Neuron (in vitro differentiated cells): ENCODE results near the gene UBAP2L.
"Not testable (repeated sequence)": the region's sequence is repeated elsewhere in the genome, so short reads cannot be mapped to it uniquely, and the experiment has no call there.

ENCODE experiments used
- H2AFZ ChIP-seq: one replicate; pipeline ENCODE4 v1.6.1; 2013; ENCODE audit warnings: low read depth, mild to moderate bottlenecking, inconsistent platforms, low read length, moderate library complexity
- H3K27me3 ChIP-seq: one replicate; pipeline ENCODE4 v1.6.1; 2013; ENCODE audit warnings: low read length; ENCODE audit not compliant: insufficient read depth
- H3K36me3 ChIP-seq: one replicate; pipeline ENCODE4 v1.6.1; 2013; ENCODE audit warnings: low read length; ENCODE audit not compliant: insufficient read depth
- H3K4me1 ChIP-seq: one replicate; pipeline ENCODE4 v1.6.1; 2013; ENCODE audit warnings: low read length; ENCODE audit not compliant: insufficient read depth
- H3K4me3 ChIP-seq: 2 replicates; pipeline ENCODE4 v1.5.1; 2013; ENCODE audit warnings: mild to moderate bottlenecking, low read length, moderate library complexity
- H3K9me3 ChIP-seq: one replicate; pipeline ENCODE4 v1.6.1; 2013; ENCODE audit warnings: low read length

Gene UBAP2L

DNA sequence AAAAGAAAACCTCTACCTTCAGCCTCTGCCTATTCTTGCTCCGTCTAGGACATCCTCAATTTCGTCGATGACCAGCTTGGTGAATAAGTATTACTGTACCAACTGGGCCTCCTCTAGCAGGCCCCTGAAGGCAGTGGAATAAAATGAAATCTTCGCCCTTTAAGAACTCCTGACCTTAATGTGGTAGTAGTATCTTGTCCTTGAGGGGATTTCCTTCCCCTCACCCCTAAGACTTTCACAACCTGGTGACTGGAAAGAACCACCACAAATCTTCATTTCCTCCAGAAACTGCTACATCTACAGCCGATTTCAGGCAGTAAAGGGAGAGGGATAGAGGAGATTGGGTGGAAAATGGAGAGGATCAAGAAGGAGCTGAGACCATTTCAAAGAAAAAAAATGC is 50.1 kb downstream of the UBAP2L start:
- Histone ChIP-seq H3K36me3 (peaks cover 51% of the 10 kb centered on the region), H3K4me1 (peaks cover 11% of the 10 kb centered on the region), H3K27me3 (no peaks in the 10 kb centered on the region), H3K9me3 (no peaks in the 10 kb centered on the region), H3K4me3 (no peak overlapping the region), H2AFZ (no peak overlapping the region)

DNA sequence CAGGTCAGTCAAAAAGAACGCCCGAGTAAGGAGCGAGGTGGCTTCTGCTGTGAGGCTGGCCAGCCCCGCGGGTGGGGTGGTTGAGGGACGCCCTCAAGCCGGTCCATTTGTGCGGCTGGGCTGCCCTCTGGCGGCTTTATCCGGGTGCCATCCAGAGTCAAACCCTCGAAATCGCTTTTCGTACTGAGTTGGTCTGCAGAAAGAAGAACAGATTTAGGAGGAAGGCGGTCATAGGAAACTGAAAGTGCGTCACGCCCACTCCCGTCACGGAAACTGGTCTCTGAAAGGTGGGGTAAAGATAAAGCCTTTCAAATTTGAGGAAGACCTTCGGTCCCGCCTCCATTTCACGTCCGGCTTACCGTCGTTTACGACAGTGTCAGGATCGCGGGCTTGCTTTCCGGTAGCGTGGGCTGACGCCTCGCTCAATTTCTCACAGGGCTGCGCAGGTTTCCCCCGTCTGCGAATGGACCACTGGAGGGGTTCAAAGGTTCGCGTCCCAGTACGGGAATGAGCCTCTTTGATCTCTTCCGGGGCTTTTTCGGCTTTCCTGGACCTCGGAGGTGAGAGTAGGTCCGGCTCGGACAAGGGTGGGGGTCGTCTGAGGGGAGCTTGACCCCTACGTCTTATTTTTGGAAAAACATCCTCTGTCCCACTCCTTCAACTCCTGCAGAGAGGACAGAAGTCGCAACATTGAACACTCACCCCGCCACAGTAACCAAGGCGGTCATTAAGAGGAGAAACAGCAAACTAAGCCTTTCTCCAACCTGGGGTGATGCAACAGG is 51.7 kb downstream of the UBAP2L start, which contains the start of gene HAX1:
Gene HAX1 (plus strand): TSS at position 413 of the 782 bp plus-strand sequence. CDS start 95 bp downstream, at position 508.
- Histone ChIP-seq H3K9me3 (peaks cover 2% of the 10 kb centered on the region), H3K27me3 (no peaks in the 10 kb centered on the region), H3K4me3 (peak within 1 kb of the TSS; percentile 96), H3K36me3 (peaks cover 38% of the 10 kb centered on the region), H3K4me1 (peaks cover 11% of the 10 kb centered on the region), H2AFZ (peak within 1 kb of the TSS; percentile 68)

DNA sequence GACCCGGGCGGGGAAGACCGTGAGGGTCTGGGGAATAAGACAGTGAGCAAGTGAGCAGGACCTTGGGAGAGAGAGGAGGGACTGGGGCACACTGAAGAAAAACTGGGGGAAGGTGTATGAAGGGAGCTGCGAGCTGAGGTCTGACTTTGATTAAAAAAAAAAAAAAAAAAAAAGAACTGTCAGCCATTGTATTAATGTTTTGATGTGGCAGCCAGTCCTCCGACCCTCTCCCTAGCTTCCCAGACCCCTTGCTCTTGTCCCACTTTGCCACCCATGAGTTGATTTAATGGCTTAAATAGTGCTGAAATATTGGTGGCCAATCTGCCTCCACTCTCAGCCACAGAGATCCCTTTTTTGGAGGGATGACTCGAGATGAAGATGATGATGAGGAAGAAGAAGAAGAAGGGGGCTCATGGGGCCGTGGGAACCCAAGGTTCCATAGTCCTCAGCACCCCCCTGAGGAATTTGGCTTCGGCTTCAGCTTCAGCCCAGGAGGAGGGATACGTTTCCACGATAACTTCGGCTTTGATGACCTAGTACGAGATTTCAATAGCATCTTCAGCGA is 52.3 kb downstream of the UBAP2L start:
- Histone ChIP-seq H3K9me3 (peaks cover 2% of the 10 kb centered on the region), H3K4me3 (peak overlapping the region; percentile 96), H3K27me3 (no peaks in the 10 kb centered on the region), H2AFZ (peak overlapping the region; percentile 68), H3K36me3 (peaks cover 37% of the 10 kb centered on the region), H3K4me1 (peaks cover 11% of the 10 kb centered on the region)

DNA sequence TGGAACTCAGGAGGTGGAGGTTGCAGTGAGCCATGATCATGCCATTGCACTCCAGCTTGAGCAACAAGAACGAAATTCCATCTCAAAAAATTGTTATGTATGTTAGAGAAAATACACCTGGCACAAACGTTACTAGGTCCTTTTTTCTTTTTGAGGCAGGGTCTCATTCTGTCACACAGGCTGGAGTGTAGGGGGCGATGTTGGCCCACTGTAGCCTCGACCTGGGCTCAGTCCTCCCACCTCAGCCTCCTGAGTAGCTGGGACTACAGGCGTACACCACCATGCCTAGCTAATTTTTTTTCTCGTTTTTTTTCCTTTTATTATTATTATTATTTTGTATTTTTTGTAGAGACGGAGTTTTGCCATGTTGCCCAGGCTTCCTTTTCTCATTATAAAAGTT is 56.0 kb downstream of the UBAP2L start:
- Histone ChIP-seq H3K4me1 (peaks cover 10% of the 10 kb centered on the region), H3K27me3 (no peaks in the 10 kb centered on the region), H3K4me3 (no peak overlapping the region), H3K9me3 (peaks cover 2% of the 10 kb centered on the region), H2AFZ (no peak overlapping the region), H3K36me3 (peaks cover 14% of the 10 kb centered on the region)

DNA sequence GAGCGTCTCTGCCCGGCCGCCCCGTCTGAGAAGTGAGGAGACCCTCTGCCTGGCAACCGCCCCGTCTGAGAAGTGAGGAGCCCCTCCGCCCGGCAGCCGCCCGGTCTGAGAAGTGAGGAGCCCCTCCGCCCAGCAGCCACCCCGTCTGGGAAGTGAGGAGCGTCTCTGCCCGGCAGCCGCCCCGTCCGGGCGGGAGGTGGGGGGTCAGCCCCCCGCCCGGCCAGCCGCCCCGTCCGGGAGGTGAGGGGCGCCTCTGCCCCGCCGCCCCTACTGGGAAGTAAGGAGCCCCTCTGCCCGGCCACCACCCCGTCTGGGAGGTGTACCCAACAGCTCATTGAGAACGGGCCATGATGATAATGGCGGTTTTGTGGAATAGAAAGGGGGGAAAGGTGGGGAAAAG is 66.8 kb downstream of the UBAP2L start:
- not testable (repeated sequence) for H3K36me3 ChIP-seq, H3K27me3 ChIP-seq, H3K9me3 ChIP-seq, H3K4me3 ChIP-seq, H2AFZ ChIP-seq
- peaks cover 10% of the 10 kb centered on the region for H3K4me1 ChIP-seq

DNA sequence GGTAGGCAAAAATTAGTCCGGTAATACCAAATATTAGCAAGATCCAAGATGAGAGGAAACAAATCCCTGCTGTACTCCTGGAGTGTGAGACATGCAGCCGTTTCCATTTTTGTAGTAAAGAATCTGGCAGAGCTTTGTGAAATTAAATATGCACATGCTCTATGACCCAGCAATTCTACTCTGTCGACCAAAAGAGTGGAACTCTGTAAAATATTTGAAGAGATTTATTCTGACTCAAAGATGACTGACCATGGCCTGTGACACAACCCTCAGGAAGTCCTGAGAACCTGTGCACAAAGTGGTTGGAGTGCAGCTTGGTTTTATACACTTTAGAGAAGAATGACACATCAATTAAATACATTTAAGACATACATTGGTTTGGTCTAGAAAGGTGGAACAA is 67.9 kb downstream of the UBAP2L start:
- Histone ChIP-seq H3K4me3 (no peak overlapping the region), H3K36me3 (no peaks in the 10 kb centered on the region), H3K27me3 (no peaks in the 10 kb centered on the region), H3K9me3 (peaks cover 2% of the 10 kb centered on the region), H3K4me1 (peaks cover 10% of the 10 kb centered on the region), H2AFZ (no peak overlapping the region)

DNA sequence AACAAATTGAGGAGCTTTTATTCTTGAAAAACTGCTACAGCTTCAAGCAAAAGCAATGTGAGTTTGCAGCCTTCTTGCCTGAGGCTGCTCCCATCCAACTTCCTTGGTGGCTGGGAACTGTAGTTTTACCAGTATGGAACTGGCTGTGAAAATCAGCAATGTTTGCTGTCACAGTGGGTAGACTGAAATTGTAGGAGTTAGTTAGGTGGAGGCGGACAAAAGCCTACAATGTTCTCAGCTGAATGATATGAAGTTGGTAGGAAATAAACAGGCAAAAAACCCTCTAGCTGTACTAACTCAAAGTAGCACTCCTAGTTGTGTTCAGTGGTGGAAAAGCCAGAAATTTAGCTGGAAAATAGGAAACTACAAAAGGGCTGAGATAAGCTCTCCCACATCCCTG is 70.2 kb downstream of the UBAP2L start:
- Histone ChIP-seq H3K9me3 (peaks cover 4% of the 10 kb centered on the region), H3K27me3 (no peaks in the 10 kb centered on the region), H3K36me3 (no peaks in the 10 kb centered on the region), H3K4me1 (peaks cover 10% of the 10 kb centered on the region), H2AFZ (no peak overlapping the region), H3K4me3 (no peak overlapping the region)

DNA sequence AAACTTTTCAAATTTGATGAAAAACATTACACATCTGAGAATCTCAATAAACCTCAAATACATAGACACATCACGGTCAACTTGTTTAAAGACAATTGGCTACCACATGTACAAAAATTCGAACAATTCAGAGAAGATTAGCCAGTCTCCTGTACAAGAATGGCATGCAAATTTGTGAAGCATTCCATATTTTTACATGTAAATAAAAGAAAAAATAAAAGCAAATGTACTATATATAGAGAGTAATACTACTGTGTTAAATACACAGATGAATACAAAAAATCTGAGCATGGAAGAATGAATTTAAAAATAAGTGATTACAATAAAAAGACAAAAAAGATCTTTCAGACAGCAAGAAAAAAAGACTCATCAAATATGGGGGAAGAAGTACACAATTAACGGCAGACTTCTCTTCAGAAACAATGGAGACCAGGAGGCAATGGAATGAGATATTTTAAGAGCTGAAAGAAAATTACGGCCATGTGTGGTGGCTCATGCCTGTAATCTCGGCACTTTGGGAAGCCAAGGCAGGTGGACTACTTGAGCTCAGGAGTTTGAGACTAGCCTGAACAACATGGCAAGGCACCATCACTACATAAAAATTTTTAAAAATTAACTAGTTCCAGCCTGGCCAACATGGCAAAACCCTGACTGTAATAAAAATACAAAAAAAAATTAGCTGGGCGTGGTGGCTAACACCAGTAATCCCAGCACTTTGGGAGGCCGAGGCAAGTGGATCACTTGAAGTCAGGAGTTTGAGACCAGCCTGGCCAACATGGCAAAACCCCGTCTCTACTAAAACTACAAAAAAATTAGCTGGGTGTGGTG is 74.9 kb downstream of the UBAP2L start:
- H3K27me3 ChIP-seq: no peaks in the 10 kb centered on the region
- H3K4me1 ChIP-seq: peaks cover 5% of the 10 kb centered on the region
- no peak overlapping the region for H3K4me3 ChIP-seq
- peaks cover 3% of the 10 kb centered on the region for H3K9me3 ChIP-seq
- no peak overlapping the region for H2AFZ ChIP-seq
- no peaks in the 10 kb centered on the region for H3K36me3 ChIP-seq

DNA sequence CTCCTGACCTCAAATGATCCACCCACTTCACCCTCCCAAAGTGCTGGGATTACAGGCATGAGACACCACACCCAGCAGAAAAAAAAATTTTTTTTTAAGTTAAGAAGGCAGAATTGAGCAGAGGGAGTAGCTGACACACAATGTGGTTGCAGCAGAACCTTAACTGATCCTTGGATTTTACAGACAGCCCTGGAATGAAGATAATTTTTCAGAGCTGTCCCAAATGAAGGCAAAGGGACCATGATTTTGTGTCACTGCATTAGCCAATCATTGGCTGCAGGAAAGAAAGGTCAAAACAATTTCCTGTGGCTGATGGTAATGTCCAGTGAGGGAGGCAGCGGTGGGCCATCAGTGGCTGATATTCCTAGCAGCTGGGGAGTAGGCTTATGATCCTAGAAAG is 80.8 kb downstream of the UBAP2L start:
- Histone ChIP-seq H3K9me3 (no peaks in the 10 kb centered on the region), H2AFZ (no peak overlapping the region), H3K27me3 (no peaks in the 10 kb centered on the region), H3K36me3 (no peaks in the 10 kb centered on the region), H3K4me3 (no peak overlapping the region), H3K4me1 (no peaks in the 10 kb centered on the region)

DNA sequence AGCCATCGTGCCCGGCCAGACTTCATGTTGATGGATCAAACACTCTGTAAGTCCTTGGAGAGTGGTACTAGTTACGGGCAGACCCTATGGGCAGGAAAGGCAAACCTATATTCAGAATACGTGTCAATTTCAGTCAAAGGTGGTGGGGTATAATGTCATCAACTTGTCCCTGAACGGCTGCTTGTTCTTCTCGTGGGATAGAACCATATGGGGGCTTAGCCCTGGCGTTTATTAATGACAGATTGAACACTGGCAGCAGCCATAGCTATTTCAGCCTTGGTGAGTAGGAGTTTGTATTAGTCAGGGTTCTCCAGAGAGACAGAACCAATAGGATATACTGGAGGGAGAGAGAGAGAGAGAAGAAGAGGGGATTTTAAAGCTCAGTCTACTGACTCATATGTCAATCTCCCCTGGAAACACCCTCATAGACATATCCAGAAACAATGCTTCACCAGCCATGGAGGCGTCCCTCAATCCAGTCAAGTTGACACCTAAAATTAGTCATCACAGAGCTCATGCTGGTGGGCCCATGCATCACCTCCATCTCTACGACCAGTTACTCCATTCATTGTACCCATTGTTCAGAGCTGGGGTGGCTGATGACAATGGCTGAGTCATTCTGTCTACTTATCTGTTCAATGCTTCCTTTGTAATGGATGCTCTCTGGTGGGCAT is 84.0 kb downstream of the UBAP2L start:
- H3K9me3 ChIP-seq: no peaks in the 10 kb centered on the region
- no peak overlapping the region for H2AFZ ChIP-seq
- no peaks in the 10 kb centered on the region for H3K36me3 ChIP-seq
- H3K4me1 ChIP-seq: no peaks in the 10 kb centered on the region
- no peak overlapping the region for H3K4me3 ChIP-seq
- no peaks in the 10 kb centered on the region for H3K27me3 ChIP-seq

DNA sequence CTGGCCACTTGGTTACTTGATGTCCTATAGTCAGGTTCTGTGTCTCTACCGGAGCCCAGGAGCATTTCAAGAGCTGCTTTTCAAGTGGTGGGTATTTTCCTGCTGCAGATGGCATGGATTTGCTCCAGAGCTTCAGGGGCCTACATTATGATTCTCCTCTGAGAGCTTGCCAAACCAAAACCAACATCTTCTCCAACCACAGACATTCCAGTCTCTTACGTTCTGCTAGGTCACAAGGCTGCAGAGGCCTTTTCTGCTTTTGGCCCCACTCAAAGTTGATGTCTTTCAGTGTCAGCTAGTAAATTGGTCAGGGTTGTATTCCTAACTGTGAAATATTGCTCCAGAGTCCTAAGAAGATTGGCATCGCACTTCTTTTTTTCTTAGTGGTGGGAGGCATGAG is 85.4 kb downstream of the UBAP2L start:
- Histone ChIP-seq H3K9me3 (no peaks in the 10 kb centered on the region), H3K4me3 (no peak overlapping the region), H3K36me3 (no peaks in the 10 kb centered on the region), H3K27me3 (no peaks in the 10 kb centered on the region), H3K4me1 (no peaks in the 10 kb centered on the region), H2AFZ (no peak overlapping the region)

DNA sequence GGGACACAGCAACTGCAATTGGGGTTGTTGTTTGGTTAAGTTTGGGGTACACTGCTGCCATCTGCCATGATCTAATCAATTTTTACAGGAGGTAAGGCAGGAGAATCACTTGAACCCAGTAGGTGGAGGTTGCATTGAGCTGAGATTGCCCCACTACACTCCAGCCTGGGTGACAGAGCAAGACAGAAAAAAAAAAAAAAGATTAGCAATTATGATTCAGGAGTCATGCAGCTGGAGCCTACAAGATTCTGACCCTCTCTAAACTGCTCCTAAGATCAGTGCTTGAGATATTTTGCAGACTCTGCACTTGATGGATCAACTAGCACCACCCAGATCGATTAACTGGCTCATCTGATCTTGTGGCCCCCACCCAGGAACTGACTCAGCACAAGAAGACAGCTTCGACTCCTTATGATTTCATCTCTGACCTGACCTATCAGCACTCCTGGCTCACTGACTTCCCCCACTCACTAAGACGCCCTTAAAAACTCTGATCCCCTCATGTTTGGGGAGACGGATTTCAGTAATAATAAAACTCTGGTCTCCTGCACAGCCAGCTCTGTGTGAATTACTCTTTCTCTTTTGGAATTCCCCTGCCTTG is 87.0 kb downstream of the UBAP2L start:
- H2AFZ ChIP-seq, H3K36me3 ChIP-seq, H3K4me1 ChIP-seq, H3K9me3 ChIP-seq, H3K27me3 ChIP-seq, H3K4me3 ChIP-seq: not testable (repeated sequence)
